GM15510 (cell line): ENCODE data around the gene TMEM140.

ENCODE experiments used
- POLR2A ChIP-seq: IDR thresholded peaks from 3 replicates; pipeline ENCODE4 v1.6.1; 2011; ENCODE audit warnings: borderline replicate concordance; ENCODE audit not compliant: insufficient read length; ENCODE audit errors: extremely low read depth

TMEM140 gene

GRCh38 chr7:135151132-135151531 lies 3.3 kb downstream of the TMEM140 start:
- TF ChIP-seq POLR2A = no peak

GRCh38 chr7:135151533-135151932 lies 3.7 kb downstream of the TMEM140 start:
- TF ChIP-seq POLR2A = no peak

GRCh38 chr7:135152442-135152841 lies 4.6 kb downstream of the TMEM140 start:
- TF ChIP-seq POLR2A = no peak

- no peak for TF ChIP-seq POLR2A
Measured at GRCh38 chr7:135154734-135155133, 6.9 kb downstream of the TMEM140 start.

GRCh38 chr7:135156290-135156689 lies 8.4 kb downstream of the TMEM140 start:
- TF ChIP-seq POLR2A = no peak

- no peak for TF ChIP-seq POLR2A
Measured at GRCh38 chr7:135158141-135158655, 10.3 kb downstream of the TMEM140 start.

GRCh38 chr7:135158874-135159273 lies 11.0 kb downstream of the TMEM140 start:
- TF ChIP-seq POLR2A = no peak

- TF ChIP-seq POLR2A = no peak
Measured at GRCh38 chr7:135159359-135160085, 11.7 kb downstream of the TMEM140 start.

GRCh38 chr7:135160098-135160857 lies 12.4 kb downstream of the TMEM140 start:
- no peak for TF ChIP-seq POLR2A

- no peak for TF ChIP-seq POLR2A
Measured at GRCh38 chr7:135160858-135161653, 13.2 kb downstream of the TMEM140 start.

- peak; percentile 10 for TF ChIP-seq POLR2A
Measured at GRCh38 chr7:135161669-135162068, 13.8 kb downstream of the TMEM140 start.

- no peak for TF ChIP-seq POLR2A
Measured at GRCh38 chr7:135162382-135163001, 14.6 kb downstream of the TMEM140 start.

- peak; percentile 18 for TF ChIP-seq POLR2A
Measured at GRCh38 chr7:135164357-135165061, 16.6 kb downstream of the TMEM140 start.

GRCh38 chr7:135165862-135166261 lies 18.0 kb downstream of the TMEM140 start:
- TF ChIP-seq POLR2A = no peak

- no peak for TF ChIP-seq POLR2A
Measured at GRCh38 chr7:135166338-135166990, 18.6 kb downstream of the TMEM140 start.
